Limb (tissue), 2 donors: ENCODE results near the gene CASP2.
A peak's percentile ranks its signal among the peaks of the same experiment; 100 is the strongest.

Source experiments
- DNase-seq, 2 donors: peaks; one replicate each; pipeline ENCODE4 v3.0.0-alpha.2; 2016; ENCODE audit errors: extremely low spot score in 2 of 2

Gene CASP2

GRCh38 chr7:143287935-143288826, at the start of gene CASP2:
TSS of gene CASP2 (plus strand) at chr7:143288351. CDS start at chr7:143288456, 105 bp downstream.
- DNase-seq, result peak; percentile 97 to 99

GRCh38 chr7:143239813-143240212, 48.3 kb upstream of the CASP2 start:
- DNase-seq, result no peak

GRCh38 chr7:143240291-143241168, 47.6 kb upstream of the CASP2 start:
- DNase-seq, result peak; percentile 64 to 92

- DNase-seq, result no peak
These were observed 45.8 kb upstream of the CASP2 start for GRCh38 chr7:143242306-143242705.

DNA sequence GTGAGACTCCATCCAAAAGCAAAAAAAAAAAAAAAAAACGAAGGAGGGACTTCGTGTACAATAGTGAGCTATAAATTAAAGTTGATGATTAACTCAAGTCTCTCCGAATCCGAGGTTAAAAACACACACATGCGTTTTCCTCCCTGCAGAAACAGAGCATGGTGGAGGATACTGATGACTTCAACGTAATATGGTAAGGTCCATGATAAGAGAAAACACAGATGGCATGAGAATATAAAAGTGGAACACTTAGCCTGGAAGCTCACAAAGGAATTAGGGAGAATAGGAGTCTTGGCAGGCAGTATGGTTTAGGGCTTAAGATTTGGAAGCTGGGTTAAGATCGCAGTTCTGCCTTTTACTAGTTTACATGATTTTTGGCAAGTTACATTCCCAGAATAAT, 45.0 kb upstream of the CASP2 start:
- DNase-seq, result no peak

- DNase-seq, result no peak
These were observed 44.5 kb upstream of the CASP2 start for GRCh38 chr7:143243614-143244013.

DNA sequence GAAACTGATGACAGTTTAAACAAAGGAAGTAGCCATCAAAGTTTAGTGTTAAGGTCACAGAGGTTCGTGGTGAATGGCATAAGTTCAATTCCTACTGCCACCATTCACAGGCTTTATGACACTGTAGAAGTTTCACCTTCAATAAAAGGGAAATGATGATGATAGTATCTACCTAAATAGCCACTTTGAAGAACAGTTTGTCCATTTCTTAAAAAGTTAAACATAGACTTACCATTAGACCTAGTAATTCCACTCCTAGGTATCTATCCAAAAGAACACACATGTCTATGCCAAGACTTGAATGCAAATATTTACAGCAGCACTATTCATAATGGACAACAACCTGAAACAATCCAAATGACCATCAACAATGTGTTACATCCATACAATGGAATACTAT, 43.8 kb upstream of the CASP2 start:
- no peak for DNase-seq

DNA sequence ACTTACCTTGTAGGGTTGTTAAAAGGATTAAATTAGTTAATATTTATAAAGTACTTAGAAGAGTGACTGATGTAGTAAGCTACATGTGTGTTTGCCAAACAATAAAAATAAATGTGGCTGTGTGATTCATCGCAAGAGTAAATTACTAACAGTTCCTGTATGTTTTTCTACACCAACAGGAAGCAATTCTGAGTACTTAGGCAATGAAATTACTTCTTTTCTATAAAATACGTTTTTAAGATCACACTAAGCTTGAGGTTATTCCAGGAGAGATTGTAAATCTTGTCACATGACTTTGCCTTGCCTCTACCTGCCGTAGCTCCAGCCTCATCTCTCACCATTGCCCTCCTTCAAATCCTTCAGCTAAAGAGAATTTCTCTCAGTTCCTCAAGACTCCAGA, 43.0 kb upstream of the CASP2 start:
- no peak for DNase-seq

GRCh38 chr7:143247372-143247771, 40.8 kb upstream of the CASP2 start:
- DNase-seq, result no peak

DNA sequence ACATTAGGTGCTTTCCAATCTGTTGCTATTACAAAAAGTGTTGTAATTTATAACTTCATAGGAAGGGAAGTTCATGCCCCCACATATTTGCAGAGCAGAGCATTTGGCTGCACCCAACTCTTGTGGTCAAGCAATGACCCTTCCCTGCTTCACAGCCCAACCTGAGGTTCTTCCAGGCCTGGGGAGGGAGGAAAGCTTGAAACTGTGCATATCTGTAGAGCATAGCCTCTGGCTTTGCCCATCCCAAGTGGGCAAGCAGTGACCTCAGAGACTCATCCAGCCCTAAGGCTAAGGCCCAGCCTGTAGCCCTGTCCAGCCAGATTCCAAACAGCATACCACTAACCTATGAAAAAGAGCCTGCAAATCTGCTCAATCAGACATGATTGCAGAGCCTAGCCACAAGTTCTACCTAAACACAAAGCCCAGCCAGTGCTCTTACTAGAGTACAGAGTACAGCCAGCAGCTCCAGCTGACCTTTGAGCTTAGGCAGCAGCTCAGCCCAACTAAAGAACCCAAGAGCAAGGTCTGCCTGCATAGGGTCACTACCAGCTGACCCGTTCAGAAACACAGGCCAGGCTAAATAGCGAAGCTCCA, 39.3 kb upstream of the CASP2 start:
- DNase-seq, result no peak

- DNase-seq, result no peak
These were observed 38.0 kb upstream of the CASP2 start for GRCh38 chr7:143250199-143250598.

GRCh38 chr7:143250822-143251221, 37.3 kb upstream of the CASP2 start:
- no peak for DNase-seq

DNA sequence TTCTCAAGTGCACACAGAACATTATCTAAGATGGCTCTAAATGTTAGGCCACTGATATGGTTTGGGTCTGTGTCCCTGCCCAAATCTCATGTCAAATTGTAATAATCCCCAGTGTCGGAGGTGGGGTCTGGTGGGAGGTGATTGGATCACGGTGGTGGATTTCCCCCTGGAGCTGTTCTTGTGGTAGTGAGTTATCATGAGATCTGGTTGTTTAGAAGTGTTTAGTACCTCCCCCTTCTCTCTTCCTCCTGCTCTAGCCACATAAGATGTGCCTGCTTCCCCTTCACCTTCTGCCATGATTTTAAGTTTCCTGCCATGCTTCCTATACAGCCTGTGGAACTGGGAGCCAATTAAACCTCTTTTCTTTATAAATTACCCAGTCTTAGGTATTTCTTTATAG, 36.1 kb upstream of the CASP2 start:
- DNase-seq, result no peak

DNA sequence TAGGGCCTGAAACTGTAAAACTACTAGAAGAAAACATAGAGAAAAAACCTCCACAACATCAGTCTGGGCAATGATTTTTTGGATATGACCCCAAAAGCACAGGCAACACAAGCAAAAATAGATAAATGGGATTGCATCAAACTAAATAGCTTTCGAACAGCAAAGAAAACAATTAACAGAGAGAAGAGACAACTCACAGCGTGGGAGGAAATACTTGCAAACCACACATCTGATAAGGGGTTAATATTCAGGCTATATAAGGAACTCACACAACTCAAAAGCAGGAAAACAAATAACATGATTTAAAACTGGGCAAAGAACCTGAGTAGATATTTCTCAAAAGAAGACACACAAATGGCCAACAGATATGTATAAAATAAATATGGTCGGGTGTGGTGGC, 32.6 kb upstream of the CASP2 start:
- DNase-seq, result no peak

DNA sequence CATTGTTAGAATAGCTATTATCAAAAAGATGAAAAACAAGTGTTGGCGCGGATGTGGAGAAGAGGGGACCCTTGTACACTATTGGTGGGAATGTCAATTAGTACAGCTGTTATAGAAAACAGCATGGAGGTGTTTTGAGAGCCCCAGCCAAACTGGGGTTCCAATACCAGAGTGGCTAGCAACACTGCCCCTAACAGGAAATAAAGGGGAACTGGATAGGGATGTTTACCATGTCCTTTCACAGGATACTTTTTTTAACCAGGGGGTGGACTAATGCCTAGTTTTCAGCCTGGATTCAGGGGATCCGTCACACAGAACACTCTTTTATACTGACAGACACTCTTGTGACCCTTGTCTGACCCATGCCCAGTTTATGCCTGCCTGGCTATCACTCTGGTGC, 31.8 kb upstream of the CASP2 start:
- no peak for DNase-seq

- DNase-seq, result no peak
These were observed 31.2 kb upstream of the CASP2 start for GRCh38 chr7:143256932-143257331.

DNA sequence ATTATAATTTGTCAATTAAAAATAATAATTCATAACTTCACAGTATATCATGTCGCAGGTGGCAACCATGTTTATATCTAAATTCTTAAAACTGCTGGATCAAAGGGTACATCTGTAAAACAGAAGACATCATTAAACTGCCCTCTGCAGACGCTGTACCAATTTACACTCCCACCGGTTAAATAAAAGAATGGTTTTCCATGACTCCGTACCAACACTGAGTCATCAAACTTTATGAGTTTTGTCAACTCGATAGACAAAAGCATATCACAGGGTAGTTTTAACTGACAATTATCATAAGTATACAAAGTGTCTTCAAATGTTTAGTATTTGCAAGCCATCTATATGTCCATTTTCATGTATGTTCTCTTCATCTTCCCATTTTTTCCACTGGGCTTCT, 30.6 kb upstream of the CASP2 start:
- DNase-seq, result no peak

DNA sequence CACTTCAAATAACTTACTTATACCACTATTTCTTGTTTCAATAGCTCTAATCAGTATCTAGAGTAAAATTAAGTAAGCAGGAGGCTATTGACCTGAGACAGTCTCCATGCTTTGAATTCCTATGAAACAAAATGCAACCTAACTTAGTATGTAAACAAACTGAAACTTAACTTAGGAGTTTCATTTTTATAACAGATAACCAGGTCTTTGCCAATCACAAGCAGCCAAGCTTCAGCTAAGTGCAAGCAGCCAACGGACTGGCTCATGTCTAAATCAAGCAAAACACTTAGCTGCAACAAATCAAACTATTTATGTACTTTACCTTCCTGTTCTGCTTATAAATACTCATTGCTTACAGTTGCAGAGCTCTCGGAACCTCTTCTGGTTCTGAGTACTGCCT, 29.3 kb upstream of the CASP2 start:
- DNase-seq, result no peak

DNA sequence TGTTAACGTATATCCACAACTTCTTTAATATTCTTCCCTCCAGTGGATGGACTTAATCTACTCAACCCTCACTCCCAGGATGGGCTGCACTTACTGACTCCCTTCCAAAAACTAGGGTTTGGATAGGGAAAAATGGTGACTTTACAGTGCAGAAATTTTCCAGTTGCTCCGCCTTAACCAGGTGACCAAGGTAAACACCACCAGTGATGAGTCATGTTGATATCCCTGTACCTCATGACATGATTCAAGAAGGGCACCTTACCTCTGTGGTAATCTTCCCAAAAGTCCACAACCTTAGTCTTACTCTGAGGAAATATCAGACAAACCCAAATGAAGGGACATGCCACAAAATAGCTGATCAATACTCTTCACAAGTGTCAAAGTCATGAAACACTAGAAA, 28.4 kb upstream of the CASP2 start:
- DNase-seq, result no peak

GRCh38 chr7:143261901-143262300, 26.2 kb upstream of the CASP2 start:
- DNase-seq, result no peak

DNA sequence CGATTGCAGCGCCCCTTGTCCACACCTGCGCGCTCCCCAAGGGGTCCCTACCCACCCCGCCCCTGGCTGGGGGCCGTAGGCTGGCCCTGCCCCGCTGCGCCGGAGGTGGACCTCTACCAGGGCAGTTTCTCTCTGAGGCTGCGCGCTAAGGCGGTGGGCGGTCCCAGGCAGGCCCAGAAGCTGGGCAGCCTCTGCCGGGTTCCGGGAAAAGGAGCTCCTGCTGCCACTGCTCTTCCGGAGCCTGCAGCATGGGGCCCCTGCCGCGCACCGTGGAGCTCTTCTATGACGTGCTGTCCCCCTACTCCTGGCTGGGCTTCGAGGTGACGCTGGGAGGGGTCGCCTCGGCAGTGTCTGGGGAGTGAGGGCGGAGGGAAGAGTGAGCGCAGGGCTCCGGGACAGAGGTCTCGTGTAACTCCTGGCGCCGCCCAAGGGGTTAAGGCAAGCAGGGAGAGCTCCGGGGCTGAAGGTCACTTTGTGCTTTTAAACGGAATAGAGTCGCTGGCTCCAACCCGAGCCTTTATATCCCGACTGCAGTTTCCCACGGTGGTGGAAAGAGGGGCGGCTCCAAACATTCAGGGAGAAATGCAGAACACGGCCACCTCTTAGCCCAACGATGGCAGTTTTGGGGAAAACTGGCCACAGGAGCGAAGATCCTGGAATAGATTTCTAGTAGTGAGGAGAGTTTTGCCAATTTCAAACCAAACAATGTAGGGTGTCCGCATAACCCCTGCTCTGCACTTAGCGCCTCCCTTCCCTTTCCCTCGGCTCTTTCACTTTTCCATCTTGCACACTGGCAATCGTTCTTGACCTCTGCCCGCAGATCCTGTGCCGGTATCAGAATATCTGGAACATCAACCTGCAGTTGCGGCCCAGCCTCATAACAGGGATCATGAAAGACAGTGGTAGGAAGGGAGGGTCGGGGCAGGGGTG, 24.6 kb upstream of the CASP2 start, which contains the start of gene GSTK1:
Gene GSTK1, plus strand, starts transcription at position 176 of the 930 bp plus-strand sequence. Its CDS starts 73 bp downstream, at position 249.
- peak; percentile 82 to 86 for DNase-seq
